ENCODE data around the gene SLC29A3. TPM values are rescaled to one million over a fixed set of nuclear protein-coding genes. Genes with fewer than 3 reads are reported as not detected.

Gene SLC29A3
- total RNA-seq, 1 donor from 2014 or later = 11.4 TPM

DNA sequence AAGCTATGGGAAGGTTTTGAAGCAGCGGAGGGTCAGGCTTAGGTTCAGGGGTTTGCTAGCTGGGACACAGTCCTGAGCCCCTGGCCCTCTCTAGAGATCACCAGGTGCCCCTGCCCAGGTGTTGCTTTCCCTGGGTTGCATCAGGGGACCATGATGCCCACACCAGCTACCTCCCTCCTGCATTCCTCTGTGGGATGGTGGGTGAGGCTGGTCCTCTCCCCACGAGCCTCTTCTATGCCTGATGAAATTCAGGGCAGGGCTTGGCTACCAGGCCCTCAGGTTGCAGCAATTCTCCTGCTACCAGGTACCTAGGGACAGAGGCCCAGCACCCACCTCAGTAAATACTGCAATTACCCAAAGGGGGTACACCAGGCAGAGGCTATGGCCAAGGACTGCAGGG lies 10.8 kb upstream of the SLC29A3 start:
- TF ChIP-seq CTCF (IDR thresholded peaks at IDR 0.05; ENCODE audit: unreplicated experiment) = no peak
- no peaks in the 10 kb centered on the region for H3K27me3 Mint-ChIP-seq (ENCODE audit: low read depth)
- peaks cover 7% of the 10 kb centered on the region for H3K9me3 Mint-ChIP-seq
- H3K36me3 Mint-ChIP-seq = peaks cover 3% of the 10 kb centered on the region
- H3K4me1 Mint-ChIP-seq = peaks cover 27% of the 10 kb centered on the region
- H3K4me3 Mint-ChIP-seq = no peak overlapping the region
- no peak overlapping the region for H3K27ac Mint-ChIP-seq
- no peak for DNase-seq (ENCODE audit: low spot score in 2 of 2, unreplicated experiment in 2 of 2)

- no peak for TF ChIP-seq CTCF (IDR thresholded peaks at IDR 0.05; ENCODE audit: unreplicated experiment)
- Mint-ChIP-seq H3K4me1 (peaks cover 33% of the 10 kb centered on the region), H3K4me3 (no peak overlapping the region), H3K9me3 (peaks cover 7% of the 10 kb centered on the region), H3K27me3 (ENCODE audit: low read depth) (no peaks in the 10 kb centered on the region), H3K27ac (no peak overlapping the region), H3K36me3 (peaks cover 3% of the 10 kb centered on the region)
- no peak for DNase-seq (ENCODE audit: low spot score in 2 of 2, unreplicated experiment in 2 of 2)
These were observed 10.1 kb upstream of the SLC29A3 start for GRCh38 chr10:71308985-71309384.

- no peak for DNase-seq (ENCODE audit: low spot score in 2 of 2, unreplicated experiment in 2 of 2)
- H3K27ac Mint-ChIP-seq = no peak overlapping the region
These were observed 9.1 kb upstream of the SLC29A3 start for GRCh38 chr10:71309919-71310318.

DNA sequence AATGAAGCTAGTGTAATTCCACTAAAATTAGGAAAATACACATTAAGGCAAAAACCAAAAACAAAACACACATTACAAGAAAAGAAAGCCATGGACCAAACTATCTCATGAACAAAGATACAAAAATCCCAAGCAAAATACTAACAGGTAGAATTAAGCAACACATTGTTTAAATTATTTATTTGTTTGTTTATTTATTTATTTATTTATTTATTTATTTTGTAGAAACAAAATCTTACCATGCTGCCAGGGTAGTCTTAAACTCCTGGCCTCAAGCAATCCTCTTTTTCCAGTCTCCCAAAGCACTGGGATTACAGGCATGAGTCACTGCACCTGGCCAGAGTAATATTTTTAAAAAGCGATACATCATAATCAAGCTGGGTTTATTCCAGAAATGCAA lies 6.8 kb upstream of the SLC29A3 start:
- Mint-ChIP-seq H3K4me3 (no peak overlapping the region), H3K9me3 (peaks cover 7% of the 10 kb centered on the region), H3K36me3 (peaks cover 3% of the 10 kb centered on the region), H3K27ac (no peak overlapping the region), H3K4me1 (peaks cover 48% of the 10 kb centered on the region), H3K27me3 (ENCODE audit: low read depth) (no peaks in the 10 kb centered on the region)
- TF ChIP-seq CTCF (IDR thresholded peaks at IDR 0.05; ENCODE audit: unreplicated experiment) = no peak
- no peak for DNase-seq (ENCODE audit: low spot score in 2 of 2, unreplicated experiment in 2 of 2)

More at GRCh38 chr10:71309919-71310318, 9.1 kb upstream of the SLC29A3 start:
- no peaks in the 10 kb centered on the region for H3K27me3 Mint-ChIP-seq (ENCODE audit: low read depth)
- H3K9me3 Mint-ChIP-seq = peaks cover 7% of the 10 kb centered on the region
- peaks cover 40% of the 10 kb centered on the region for H3K4me1 Mint-ChIP-seq
- peaks cover 3% of the 10 kb centered on the region for H3K36me3 Mint-ChIP-seq
- no peak overlapping the region for H3K4me3 Mint-ChIP-seq
- no peak for TF ChIP-seq CTCF (IDR thresholded peaks at IDR 0.05; ENCODE audit: unreplicated experiment)

DNA sequence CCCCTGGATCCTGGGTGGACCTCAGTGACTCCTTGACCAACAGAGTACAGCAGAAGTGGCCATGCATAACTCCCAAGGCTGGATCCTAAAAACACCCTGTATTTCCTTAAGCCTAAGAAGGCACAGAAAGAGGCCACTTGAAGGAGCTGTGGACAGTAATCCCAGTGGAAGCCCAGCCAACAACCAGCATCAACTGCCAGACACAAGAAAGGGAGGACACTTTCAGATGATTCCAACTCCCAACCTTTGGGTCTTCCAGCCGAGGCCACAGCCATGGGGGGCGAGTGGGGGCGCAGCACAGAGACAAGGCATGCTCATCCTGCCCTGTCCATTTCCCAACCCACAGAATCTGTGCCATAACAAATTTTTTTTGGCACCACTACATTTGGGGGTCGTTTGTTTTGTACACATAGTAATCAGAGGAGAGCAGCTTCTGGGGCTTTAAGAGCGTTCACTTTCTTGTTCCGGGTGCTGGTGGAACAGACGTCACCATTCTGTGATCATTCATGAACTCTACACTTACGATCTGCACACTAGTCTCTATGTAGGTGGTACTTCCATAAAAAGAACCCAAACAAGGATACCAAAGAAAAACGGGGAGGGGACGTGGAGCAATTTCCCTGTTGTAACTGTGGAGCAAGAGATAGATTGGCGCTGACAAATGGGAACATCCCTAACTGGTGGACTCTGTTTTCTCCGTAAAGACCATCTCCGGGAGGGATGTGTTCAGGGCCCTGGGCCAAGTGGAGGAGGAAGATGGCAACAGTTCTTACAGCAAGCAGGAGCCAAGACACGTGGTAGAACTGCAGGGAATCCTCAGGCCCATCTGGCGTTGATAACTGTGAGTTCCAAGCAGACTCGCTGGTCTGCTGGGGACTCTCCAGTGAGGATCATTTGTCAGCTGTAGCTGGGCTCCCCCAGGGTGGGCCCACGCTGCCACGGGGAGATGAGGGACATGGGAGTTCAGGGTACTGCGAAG lies 6.0 kb upstream of the SLC29A3 start:
- no peaks in the 10 kb centered on the region for H3K27me3 Mint-ChIP-seq (ENCODE audit: low read depth)
- peaks cover 3% of the 10 kb centered on the region for H3K36me3 Mint-ChIP-seq
- peak overlapping the region; percentile 27 for H3K4me3 Mint-ChIP-seq
- no peak for TF ChIP-seq CTCF (IDR thresholded peaks at IDR 0.05; ENCODE audit: unreplicated experiment)
- DNase-seq (ENCODE audit: low spot score in 2 of 2, unreplicated experiment in 2 of 2) = peak in 1 of 2 experiments; percentile 59
- H3K4me1 Mint-ChIP-seq = peaks cover 40% of the 10 kb centered on the region
- H3K27ac Mint-ChIP-seq = peak overlapping the region; percentile 83
- H3K9me3 Mint-ChIP-seq = peaks cover 7% of the 10 kb centered on the region

Data from mesothelial cell of epicardium (in vitro differentiated cells).